Stimulated activated naive CD4-positive, alpha-beta T cell (primary cell): ENCODE results near the gene GTF2I.
A peak's percentile ranks its signal among the peaks of the same experiment; 100 is the strongest.
"Not testable (repeated sequence)": the region's sequence is repeated elsewhere in the genome, so short reads cannot be mapped to it uniquely, and the experiment has no call there.

Source experiments
- DNase-seq, 6 experiments: peaks; one replicate each; lab custom pipeline; 2025; lab: John Stamatoyannopoulos, UW

The GTF2I gene

DNA sequence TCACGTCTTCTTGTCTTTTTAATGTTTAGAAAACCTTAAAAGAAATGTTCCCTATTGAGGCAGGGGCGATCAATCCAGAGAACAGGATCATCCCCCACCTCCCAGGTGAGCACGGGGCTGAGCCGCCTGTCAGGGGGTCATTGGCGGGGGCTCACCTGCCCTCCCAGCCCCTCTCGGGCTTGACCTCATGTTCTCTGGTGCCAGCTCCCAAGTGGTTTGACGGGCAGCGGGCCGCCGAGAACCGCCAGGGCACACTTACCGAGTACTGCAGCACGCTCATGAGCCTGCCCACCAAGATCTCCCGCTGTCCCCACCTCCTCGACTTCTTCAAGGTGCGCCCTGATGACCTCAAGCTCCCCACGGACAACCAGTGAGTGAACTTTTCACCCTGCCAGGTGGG, 121.5 kb downstream of the GTF2I start:
- DNase-seq: not testable (repeated sequence)

- not testable (repeated sequence) for DNase-seq
Observed at GRCh38 chr7:74781746-74782145, 124.2 kb downstream of the GTF2I start.

- not testable (repeated sequence) for DNase-seq
Observed at GRCh38 chr7:74783595-74783994, 126.1 kb downstream of the GTF2I start.

- peak; percentile 94 to 99 (median 98) for DNase-seq
Observed at GRCh38 chr7:74788369-74789150, 131.0 kb downstream of the GTF2I start.

DNA sequence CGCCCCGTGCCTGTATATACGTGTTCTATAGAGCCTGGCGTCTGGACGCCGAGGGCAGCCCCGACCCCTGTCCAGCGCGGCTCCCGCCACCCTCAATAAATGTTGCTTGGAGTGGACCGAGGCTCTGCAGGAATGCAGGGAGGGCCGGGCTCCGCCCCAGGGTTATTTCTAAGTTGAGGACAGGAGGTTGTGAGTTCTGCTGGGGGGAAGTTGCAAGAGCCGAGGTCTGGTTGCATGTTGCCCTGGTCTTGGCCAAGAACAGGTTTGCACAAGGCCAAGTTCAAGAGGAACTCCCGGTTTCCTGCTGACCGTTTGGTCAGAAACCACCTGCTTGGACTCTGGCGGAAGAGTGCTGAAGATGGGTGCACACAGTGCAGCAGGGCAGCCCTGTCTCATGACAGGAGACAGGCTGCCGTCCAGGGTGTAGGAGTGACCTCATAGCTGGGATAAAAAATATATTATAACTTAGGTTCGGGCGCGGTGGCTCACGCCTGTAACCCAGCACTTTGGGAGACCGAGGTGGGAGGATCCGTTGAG, 131.8 kb downstream of the GTF2I start:
- not testable (repeated sequence) for DNase-seq

DNA sequence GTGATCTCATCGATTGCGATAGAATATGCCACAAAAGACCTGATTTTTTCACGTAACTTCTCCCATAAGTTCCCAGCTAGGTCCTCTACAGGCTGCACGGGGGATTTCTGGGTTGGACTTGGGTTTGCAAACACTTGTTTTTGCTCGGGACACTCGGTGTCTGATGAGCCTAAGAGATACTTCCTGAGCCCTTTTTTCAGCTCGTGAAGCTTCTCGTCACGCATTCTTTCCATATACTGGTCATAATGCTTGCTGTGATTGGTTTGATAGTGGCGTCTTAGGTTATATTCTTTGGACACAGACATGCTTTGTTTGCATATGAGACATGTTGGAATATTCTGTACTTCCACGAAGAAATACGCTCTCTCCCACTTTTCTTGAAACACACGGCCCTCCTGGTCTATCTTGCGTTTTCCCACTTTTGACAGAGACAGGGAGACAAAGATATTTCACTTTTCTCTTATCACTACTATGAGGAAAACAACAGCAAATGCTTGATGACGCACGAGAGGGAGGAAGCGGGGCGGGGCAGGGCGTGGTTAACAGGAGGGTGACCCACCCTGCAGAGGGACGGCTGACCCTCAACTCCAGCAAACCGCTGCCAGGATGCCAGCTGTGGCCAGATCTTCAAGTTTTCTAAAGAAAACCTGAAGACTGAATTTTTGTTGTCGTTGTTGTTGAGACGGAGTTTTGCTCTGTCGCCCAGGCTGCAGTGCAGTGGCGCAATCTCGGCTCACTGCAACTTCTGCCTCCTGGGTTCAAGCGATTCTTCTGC, 140.5 kb downstream of the GTF2I start:
- DNase-seq: not testable (repeated sequence)

DNA sequence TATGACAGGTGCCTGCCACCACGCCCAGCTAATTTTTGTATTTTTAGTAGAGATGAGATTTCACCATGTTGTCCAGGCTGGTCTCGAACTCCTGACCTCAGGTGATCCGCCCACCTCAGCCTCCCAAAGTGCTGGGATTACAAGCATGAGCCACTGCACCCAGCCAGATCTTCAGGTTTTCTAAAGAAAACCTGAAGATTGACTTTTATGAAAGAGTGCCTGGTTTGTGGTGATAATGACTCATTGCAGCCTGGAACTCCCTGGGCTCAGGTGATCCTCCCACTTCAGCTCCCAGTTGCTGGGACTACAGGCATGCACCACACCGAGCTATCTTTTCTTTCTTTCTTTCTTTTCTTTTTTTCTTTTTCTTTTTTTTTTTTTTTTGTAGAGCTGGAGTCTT, 141.1 kb downstream of the GTF2I start:
- not testable (repeated sequence) for DNase-seq
